NCI-H1105 (cell line): ENCODE measurements around the gene ZNF580.

ENCODE experiments used
- DNase-seq: peaks from one replicate; lab custom pipeline; 2025; lab: John Stamatoyannopoulos, UW

The ZNF580 gene

GRCh38 chr19:55691561-55692481 is 51.0 kb downstream of the ZNF580 start:
- DNase-seq, result no peak

GRCh38 chr19:55692681-55693081 is 51.9 kb downstream of the ZNF580 start:
- no peak for DNase-seq
